MG63 (cell line): ENCODE measurements around the gene ZDHHC22. TPM values are rescaled to one million over a fixed set of nuclear protein-coding genes. Genes with fewer than 3 reads are reported as not detected.

Experiments
- DNase-seq: peaks from one replicate; pipeline ENCODE4 v3.0.0-alpha.2; 2020
- H3K27me3 ChIP-seq: fragments of 250-450 bp; sonication (Bioruptor Pico); 2 replicates; pipeline ENCODE4 v1.5.1; 2020; ENCODE audit warnings: mild to moderate bottlenecking, moderate library complexity
- H3K36me3 ChIP-seq: fragments of 250-450 bp; sonication (Bioruptor Pico); 2 replicates; pipeline ENCODE4 v1.5.1; 2020; ENCODE audit warnings: mild to moderate bottlenecking, moderate library complexity
- H3K4me3 ChIP-seq: fragments of 250-450 bp; sonication (Bioruptor Pico); 2 replicates; pipeline ENCODE4 v1.5.1; 2020; ENCODE audit warnings: mild to moderate bottlenecking, moderate library complexity
- H3K9me3 ChIP-seq: fragments of 250-450 bp; sonication (Bioruptor Pico); 2 replicates; pipeline ENCODE4 v1.5.1; 2020; ENCODE audit warnings: mild to moderate bottlenecking, moderate library complexity
- total RNA-seq: library from RNA; depleted of rRNA; stranded (reverse); fragments of >200 nt; shearing (Covaris generic); gene quantifications from 2 replicates; pipeline ENCODE4 v1.2.3, GENCODE V29; 2014; ENCODE audit warnings: low replicate concordance

Gene ZDHHC22
- total RNA-seq, 1 experiment from 2014 or later = not detected

DNA sequence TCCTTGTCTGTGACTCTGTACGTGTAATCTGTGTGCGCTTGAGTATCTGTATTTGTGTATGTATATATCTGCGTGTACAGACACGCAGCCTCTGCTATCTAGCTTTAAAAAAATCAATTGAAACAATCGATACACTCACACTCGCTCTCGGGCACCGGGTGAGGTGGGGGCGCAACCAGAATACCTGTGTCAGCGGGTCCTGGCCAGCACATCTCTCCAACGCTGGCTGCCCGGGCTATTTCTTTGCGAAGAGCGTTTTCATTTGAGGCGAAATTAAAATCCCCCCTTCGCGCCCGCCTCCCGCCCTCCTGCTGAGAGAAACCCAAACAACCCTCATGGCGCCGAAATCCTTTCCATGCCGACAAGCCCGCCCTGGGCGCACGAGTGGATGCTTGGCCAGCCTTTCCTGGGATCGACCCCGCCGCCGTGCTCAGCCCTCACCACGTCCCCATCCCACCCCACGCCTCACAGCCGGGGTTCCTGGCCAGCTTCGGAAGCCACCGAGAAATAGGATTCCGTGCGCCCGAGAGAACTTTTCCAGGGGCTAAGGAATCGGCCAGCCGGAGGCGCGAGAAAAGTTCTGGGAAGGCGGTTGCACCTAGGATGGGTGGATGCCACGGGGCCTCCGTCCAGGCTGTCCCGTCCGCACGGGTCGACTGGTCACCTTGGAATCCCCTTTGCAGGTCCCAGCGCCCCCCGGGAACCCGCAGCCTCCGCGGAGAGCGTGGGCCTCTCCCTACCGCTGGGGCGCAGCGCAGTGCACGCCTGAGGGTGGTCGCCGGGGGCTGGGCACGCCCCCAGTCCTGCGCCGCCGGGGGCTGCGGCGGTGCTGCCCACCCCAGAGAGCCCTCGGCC lies 1.0 kb downstream of the ZDHHC22 start:
- no peaks in the 10 kb centered on the region for H3K9me3 ChIP-seq
- H3K27me3 ChIP-seq = peaks cover 42% of the 10 kb centered on the region
- DNase-seq = no peak
- no peaks in the 10 kb centered on the region for H3K36me3 ChIP-seq
- no peak overlapping the region for H3K4me3 ChIP-seq

DNA sequence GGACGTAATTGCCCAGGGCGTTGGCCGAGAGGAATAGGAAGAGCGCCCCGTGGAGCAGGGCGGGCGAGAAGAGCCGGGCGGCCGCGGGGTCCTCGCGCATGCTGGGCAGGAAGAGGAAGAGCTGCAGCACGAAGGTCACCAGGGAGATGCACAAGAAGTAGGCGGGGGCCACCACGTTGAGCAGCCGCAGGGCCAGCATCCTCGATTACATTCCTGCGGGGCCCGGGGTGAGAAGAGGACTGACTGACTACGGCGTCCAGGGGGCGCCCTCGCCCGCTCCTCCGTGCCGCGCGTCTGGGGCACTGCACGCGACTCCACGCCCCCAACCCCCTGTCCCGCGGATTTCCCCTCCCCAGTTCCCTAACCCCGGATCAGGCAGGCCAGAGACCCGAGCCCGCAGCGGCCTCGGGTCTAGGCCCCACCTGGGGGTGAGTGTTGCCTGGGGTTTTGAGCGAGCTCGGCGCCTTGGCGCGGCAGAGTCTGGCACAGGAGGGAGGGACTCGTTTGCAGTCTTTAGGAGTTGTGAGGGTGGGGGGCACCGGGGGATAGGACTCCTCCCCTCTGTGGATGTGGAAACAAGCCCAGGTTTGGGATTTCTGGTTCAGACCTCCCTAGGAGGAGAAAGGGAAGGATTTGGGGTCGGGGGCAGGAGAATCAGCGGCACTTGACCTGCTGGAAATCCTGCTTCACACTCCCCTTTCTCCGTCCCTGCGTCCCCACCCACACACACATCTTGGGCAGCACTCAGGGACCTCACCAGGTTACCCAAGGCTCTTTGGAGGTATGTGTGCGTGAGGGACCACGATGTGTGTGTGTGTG lies 1.8 kb downstream of the ZDHHC22 start:
- DNase-seq = peak; percentile 26
- Histone ChIP-seq H3K4me3 (no peak overlapping the region), H3K9me3 (no peaks in the 10 kb centered on the region), H3K27me3 (peaks cover 42% of the 10 kb centered on the region), H3K36me3 (no peaks in the 10 kb centered on the region)

DNA sequence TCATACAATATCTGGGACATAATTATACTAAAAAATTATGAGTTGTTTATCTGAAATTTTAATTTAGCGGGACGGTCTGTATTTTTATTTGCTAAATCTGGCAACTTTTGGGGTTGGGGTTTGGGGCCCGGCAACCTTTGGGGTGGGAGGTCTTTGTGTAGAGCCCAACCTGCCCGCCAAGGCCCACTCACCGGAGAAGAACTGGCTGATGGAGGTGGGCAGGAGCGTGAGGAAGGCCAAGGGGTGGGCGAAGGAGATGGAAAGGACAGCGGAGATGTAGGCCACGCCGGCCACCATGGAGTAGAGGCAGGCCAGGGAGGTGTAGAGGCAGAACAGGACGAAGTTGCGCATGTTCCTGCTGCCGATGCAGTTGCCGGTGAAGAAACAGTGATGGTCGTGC lies 2.6 kb downstream of the ZDHHC22 start:
- no peak for DNase-seq
- Histone ChIP-seq H3K27me3 (peaks cover 39% of the 10 kb centered on the region), H3K4me3 (no peak overlapping the region), H3K9me3 (no peaks in the 10 kb centered on the region), H3K36me3 (no peaks in the 10 kb centered on the region)

DNA sequence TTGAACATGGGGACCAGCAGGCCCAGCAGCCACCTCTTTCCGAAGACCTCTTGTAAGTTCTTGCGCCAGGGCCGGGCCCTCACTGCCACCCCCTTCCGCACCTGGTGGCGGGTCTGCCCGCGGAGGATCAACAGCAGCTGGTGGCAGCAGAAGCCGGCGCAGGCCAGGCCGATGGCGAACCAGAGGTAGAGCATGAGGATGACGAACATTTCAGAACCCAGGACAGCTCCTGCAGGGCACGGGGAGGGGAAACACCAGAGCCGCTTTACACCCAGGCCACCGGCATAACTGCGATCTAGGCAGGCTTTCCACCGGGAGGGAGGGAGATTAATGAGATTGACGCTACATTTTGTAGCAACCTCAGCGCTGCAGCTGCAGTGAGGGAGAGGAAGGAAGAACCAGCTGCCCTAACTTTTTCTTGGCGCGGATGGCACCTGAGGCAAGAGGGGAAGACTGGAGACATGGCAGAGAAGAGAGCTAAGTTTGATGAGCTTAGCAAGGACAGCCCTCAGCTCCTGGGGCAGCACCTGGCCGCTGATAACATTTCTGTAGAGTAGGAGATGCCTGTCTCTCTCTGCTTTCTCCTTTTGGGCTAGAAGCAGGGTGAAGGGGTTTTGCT lies 7.8 kb downstream of the ZDHHC22 start:
- no peak overlapping the region for H3K4me3 ChIP-seq
- H3K9me3 ChIP-seq = no peaks in the 10 kb centered on the region
- H3K36me3 ChIP-seq = no peaks in the 10 kb centered on the region
- H3K27me3 ChIP-seq = peaks cover 3% of the 10 kb centered on the region; the same call in 1 of the 2 replicates
- peak; percentile 24 for DNase-seq

DNA sequence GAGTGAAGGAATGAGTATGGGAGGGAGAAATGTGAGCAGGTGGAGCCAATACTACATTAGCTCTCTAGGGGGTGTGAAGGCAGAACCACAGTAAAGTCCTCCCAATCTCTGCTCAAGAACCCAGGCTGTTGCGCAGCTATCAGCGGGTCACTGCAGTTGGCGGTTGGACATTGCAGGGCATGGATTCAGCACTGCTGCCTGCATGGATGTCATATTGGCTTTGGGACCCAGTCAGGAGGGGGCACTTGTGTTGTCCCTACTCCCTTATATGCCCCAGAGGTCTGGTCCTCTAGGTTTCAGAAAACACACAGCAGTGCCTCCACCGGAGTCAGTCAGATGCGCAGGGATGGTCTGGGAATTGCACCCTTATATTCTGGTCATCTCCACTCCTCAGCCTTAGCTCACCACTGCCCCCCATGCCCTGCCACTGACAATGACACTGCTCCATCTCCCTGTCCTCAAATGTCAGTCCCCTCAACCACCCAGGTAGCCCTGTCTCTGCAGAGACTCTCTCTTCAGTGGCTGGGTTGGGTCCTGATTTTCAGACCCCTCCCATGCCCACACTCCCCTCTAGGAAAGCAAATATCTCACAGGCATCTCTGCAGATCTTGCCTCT lies 9.6 kb downstream of the ZDHHC22 start:
- no peaks in the 10 kb centered on the region for H3K36me3 ChIP-seq
- no peak overlapping the region for H3K4me3 ChIP-seq
- no peak for DNase-seq
- H3K27me3 ChIP-seq = peaks cover 3% of the 10 kb centered on the region; the same call in 1 of the 2 replicates
- H3K9me3 ChIP-seq = no peaks in the 10 kb centered on the region

DNA sequence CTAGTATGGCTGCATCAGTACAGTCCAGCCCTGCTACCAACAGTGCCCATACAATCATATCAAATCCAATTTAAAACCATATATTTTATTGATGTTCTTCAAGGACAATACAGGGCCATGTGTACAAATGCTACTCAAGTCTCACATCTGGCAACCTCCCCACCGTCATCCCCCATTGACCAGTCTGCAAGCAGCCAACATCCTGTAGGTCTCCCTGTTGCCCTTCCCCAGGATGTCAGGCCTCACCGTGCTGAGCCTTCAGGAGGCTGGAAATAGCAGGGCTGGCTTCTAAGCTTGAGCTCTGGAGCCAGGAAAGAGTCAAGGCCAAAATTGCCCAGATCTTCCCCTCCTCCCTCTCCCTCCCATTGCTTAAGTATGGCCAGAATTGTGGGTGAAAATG lies 10.4 kb downstream of the ZDHHC22 start:
- H3K4me3 ChIP-seq = no peak overlapping the region
- H3K36me3 ChIP-seq = no peaks in the 10 kb centered on the region
- H3K9me3 ChIP-seq = no peaks in the 10 kb centered on the region
- DNase-seq = no peak
- peaks cover 3% of the 10 kb centered on the region; the same call in 1 of the 2 replicates for H3K27me3 ChIP-seq

DNA sequence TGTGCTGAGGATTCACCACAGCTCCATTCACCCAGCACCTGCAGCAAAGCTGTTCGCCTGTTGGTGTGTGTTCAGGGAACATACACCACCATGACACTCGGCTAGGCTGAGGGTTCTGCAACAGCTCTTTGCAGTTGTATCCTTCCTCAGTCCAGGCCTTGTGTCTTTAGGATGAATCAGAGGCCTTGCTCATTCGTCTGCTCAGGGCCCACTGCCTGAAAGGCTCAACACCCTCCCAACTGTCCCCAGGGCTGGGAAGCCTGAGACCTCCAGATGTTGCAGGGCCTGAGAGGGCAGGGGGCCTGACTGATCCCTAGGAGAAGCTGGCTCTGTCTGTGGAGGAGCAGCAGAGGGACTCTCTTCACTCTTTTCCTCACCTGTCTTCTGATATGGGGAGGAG lies 11.2 kb downstream of the ZDHHC22 start:
- Histone ChIP-seq H3K27me3 (peaks cover 3% of the 10 kb centered on the region; the same call in 1 of the 2 replicates), H3K9me3 (no peaks in the 10 kb centered on the region), H3K4me3 (no peak overlapping the region), H3K36me3 (no peaks in the 10 kb centered on the region)
- DNase-seq = no peak

DNA sequence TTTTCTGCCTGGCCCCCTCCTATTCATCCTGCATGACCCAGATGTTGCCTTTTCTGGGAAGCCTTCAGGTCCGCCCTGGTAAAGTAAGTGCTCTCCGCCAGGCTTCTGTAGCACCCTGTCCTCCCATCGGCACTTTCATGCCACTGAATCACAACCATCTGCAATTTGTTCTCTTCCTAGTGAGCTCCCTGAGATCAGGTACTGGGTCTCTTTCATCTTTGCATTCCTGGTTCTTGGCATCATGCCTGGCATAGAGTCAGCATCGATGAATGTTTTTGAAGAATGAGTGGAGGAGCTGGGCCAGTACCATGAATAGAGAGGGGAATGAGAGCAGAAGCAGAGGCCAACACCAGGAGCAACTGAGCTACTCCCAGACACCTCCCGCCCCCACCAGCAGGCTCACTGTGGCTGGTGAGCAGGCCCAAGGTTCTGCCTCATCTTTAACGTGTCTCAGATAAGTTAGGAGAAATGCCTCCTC lies 13.1 kb downstream of the ZDHHC22 start:
- Histone ChIP-seq H3K9me3 (no peaks in the 10 kb centered on the region), H3K4me3 (no peak overlapping the region), H3K36me3 (no peaks in the 10 kb centered on the region), H3K27me3 (peaks cover under 1% of the 10 kb centered on the region; the same call in 1 of the 2 replicates)
- no peak for DNase-seq

DNA sequence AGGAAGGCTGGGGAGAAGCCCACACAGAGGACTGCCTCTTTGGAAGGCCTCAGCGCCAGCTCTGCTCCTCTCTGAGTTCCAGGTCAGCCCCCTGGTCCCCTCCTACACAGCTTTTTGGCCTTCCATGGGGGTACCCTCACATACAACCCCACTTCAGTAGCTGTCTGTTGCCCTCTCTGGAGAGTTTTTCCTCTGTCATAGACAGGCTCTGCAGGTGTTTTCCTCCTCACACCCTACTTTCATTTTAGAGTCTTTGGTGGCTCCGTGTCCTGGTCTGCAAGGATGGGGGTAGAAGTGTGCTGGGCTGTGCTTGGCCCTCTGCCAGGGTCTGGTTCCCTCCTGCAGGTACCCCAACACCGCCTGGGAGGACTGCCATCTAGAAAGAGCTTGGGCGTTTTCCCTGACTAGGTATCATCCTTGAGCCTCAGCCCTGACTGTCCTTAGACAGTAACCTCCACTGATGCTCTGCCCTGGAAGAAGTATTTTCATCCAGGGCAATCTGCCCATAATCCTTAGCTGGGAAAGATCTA lies 15.1 kb downstream of the ZDHHC22 start:
- DNase-seq = no peak
- H3K4me3 ChIP-seq = no peak overlapping the region
- no peaks in the 10 kb centered on the region for H3K27me3 ChIP-seq
- no peaks in the 10 kb centered on the region for H3K9me3 ChIP-seq
- H3K36me3 ChIP-seq = no peaks in the 10 kb centered on the region

DNA sequence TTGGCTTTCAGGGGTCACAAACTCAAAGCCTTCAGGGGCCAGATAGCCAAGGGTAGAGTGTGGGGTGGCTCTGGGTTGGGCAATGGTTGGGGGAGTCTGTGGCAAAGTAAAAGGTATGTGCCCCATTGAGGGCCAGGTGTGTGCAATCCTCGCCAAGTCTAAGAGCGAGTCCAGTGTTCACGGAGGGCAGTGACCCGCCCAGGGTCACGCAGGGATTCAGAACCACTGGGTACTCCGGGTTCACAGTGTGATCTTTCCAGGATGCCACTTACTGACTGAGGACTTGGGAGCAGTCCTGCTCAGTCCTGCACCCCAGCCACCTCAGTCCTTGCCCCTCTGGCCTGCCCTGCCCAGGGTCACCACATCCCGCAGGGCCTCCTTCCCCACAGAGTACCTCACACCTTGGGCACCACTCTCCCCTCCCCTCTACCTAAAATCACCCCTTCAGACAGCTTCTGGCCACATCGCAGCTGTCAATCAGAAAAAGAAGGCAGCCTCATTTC lies 15.7 kb downstream of the ZDHHC22 start:
- no peaks in the 10 kb centered on the region for H3K36me3 ChIP-seq
- no peak for DNase-seq
- no peak overlapping the region for H3K4me3 ChIP-seq
- H3K27me3 ChIP-seq = no peaks in the 10 kb centered on the region
- H3K9me3 ChIP-seq = no peaks in the 10 kb centered on the region

DNA sequence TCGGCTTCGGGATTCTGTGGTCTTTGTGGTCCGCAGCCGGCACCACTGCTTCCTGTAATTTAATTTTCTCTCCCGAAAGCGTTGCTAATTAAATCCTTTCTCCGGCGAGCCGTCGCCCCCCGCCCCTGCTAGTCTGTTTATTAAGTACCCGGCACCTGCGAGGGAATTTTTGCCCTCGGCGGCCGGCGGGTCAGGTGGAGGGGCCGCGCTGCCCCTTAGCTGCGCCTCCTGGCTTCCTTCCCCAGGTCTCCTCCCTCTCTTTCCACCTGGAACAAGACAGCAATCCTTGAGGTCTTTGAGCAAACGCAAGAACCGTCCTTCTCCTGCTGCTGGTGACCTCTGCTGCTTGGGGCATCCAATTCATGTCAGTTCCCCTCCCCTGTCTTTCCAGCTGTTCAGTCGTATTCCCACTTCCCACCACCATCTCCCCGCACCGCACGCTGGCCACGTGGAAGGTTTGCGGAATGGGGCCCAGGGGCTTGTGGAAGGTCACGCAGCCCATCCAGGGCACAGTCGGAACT lies 16.2 kb downstream of the ZDHHC22 start:
- Histone ChIP-seq H3K27me3 (no peaks in the 10 kb centered on the region), H3K4me3 (no peak overlapping the region), H3K9me3 (no peaks in the 10 kb centered on the region), H3K36me3 (no peaks in the 10 kb centered on the region; the same call in 1 of the 2 replicates)
- no peak for DNase-seq

DNA sequence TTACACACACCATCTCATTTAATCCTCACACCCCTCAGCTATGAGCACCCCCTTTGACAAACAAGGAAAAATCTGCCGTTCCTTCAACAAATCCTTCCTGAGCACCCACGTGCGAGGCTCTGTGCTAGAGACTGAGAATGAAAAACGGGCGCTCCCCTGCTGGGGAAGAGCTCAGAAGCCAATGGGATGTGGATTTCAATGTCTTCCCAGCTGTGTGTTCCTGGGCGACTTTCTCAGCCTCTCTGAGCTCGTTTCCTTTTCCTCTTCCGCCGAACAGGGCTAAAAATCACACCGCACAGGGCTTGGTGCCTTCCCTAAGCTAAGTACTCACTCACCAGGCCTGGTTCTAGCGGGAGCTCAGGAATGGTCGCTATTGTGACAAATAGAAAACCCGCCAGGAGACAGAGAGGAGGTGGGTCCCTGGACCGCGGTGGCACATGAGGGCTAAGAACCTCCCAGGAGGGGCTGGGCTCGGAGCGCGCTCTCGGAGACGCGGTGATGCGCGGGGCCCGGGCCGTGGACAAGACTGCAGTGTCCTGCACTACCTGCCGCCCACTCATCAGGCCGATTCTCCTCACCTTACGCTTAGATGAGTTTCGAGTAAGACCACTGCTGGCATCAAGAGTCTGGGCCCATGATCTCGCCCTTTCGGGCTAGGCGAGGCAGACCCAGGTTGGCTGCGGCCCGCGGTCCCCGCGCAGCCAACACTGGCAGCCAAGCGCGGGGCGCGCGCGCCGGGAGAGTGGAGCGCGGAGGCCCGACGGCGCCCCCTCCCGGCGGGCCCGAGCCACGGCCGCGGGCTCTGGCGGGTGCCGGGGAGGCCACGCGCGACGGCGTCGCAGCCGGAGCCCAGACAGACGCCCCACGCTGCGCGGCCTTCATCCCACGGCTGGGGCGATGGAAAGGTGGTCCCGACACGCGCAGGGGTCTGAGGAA lies 17.0 kb downstream of the ZDHHC22 start:
- H3K9me3 ChIP-seq = no peaks in the 10 kb centered on the region
- no peak overlapping the region for H3K4me3 ChIP-seq
- H3K27me3 ChIP-seq = no peaks in the 10 kb centered on the region
- DNase-seq = peak; percentile 15
- no peaks in the 10 kb centered on the region; the same call in 1 of the 2 replicates for H3K36me3 ChIP-seq

DNA sequence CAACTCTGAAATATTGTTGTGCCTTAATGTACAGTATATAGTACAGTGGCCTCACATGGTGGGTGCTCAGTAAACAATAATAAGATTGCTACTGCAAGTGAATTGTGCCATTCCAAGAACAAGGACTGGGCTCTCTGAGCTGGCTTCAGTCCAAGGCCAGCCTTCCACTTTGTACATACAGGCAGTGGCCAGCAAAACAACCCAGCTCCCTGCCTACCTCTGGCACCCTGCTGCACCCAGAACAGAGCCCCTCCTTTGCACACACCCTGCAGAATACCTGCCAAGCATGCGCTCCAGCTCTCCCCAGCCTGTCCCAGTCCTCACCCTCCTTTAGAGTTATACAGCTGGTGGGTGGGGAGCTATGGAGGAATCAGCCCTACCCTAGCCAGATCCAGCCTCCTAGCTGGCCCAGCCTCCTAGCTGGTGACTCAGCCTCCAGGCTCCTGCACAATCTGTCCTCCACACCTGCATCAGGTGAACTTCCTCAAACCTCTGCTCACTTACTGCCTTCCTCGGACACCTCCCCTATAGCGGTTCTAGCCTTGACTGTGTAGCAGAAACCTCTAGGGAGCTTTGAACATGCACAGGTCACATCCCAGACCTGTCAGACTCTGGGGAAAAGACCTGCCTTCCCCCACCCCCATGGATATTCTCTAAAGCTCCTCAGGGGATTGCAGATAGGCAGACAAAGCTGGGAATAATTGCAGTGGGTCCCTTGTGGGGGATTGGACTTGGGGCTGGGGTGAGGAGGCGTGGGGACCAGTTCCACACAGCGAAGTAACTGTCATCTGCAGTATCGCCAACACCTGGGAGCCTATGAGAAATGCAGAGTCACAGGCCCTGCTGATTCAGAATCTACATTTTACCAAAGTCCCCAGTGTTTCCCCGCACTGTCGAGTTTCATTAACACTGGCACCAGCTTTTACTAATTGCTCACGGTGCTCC lies 17.9 kb downstream of the ZDHHC22 start:
- peak; percentile 13 for DNase-seq
- no peaks in the 10 kb centered on the region for H3K27me3 ChIP-seq
- H3K9me3 ChIP-seq = no peaks in the 10 kb centered on the region
- H3K36me3 ChIP-seq = no peaks in the 10 kb centered on the region; the same call in 1 of the 2 replicates
- H3K4me3 ChIP-seq = no peak overlapping the region

DNA sequence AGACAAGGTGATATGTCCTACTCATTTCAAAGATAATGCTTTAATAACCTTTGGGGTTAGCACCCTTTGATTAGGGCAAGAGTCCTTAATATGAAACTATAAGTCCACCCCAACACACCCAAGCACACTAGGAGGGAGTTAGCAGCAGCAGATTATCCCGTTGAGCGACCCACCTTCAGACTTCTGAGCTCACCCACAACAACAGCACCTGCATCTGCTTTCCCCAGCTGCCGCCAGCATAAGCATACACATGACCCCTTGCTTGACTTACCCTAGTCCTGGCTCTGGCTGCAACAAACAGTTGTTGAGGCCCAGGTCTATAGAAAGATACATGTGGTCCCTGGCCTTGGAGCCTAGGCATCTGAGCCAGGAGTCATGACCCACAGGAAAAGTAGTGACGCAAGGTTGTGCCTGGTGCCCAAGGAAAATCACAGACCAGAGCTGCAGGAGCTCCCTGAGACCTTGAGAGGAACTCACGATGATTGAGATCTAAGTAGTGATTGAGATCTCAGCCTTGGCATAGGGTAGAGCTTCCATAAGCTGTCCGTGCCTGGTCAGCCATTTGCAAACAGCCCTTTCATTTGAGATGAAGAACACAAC lies 19.0 kb downstream of the ZDHHC22 start:
- Histone ChIP-seq H3K27me3 (no peaks in the 10 kb centered on the region), H3K4me3 (no peak overlapping the region), H3K9me3 (no peaks in the 10 kb centered on the region), H3K36me3 (no peaks in the 10 kb centered on the region; the same call in 1 of the 2 replicates)
- DNase-seq = no peak
